Neural cell (in vitro differentiated cells): ENCODE data around the gene VWA3A. TPM values are rescaled to one million over a fixed set of nuclear protein-coding genes. Genes with fewer than 3 reads are reported as not detected.
"Not testable (repeated sequence)": the region's sequence is repeated elsewhere in the genome, so short reads cannot be mapped to it uniquely, and the experiment has no call there.

Experiments
- H2AFZ ChIP-seq: fragments of 200-600, 300-800 bp; sonication (generic), shearing (Covaris generic); 2 replicates; pipeline ENCODE4 v1.6.0; 2014; ENCODE audit warnings: low read depth, mild to moderate bottlenecking, antibody characterized with exemption, low read length, moderate library complexity
- H3F3A ChIP-seq: fragments of 200-600 bp; shearing (Covaris generic); 2 replicates; pipeline ENCODE4 v1.6.1; 2016; ENCODE audit warnings: mild to moderate bottlenecking, moderate library complexity, mixed read lengths, antibody characterized with exemption, low read length; ENCODE audit not compliant: insufficient read depth, poor library complexity, severe bottlenecking
- H3K27ac ChIP-seq: fragments of 200-600, 300-800 bp; sonication (generic), shearing (Covaris generic); 2 replicates; pipeline ENCODE4 v1.5.1; 2014; ENCODE audit warnings: mild to moderate bottlenecking, low read length, moderate library complexity
- H3K27me3 ChIP-seq: fragments of 300-800, 200-600 bp; sonication (generic), shearing (Covaris generic); 2 replicates; pipeline ENCODE4 v1.6.0; 2014; ENCODE audit warnings: mild to moderate bottlenecking, low read depth, low read length, moderate library complexity; ENCODE audit not compliant: insufficient read depth
- H3K36me3 ChIP-seq: fragments of 300-800, 200-600 bp; sonication (generic), shearing (Covaris generic); 2 replicates; pipeline ENCODE4 v1.5.1; 2014; ENCODE audit warnings: mild to moderate bottlenecking, antibody characterized with exemption, low read length, moderate library complexity; ENCODE audit not compliant: insufficient read depth
- H3K4me2 ChIP-seq: fragments of 300-800, 200-600 bp; sonication (generic), shearing (Covaris generic); 2 replicates; pipeline ENCODE4 v1.6.0; 2014; ENCODE audit warnings: mild to moderate bottlenecking, low read length
- H3K4me3 ChIP-seq: fragments of 300-800, 200-600 bp; sonication (generic), shearing (Covaris generic); 2 replicates; pipeline ENCODE4 v1.5.1; 2014; ENCODE audit warnings: mild to moderate bottlenecking, low read length, moderate library complexity
- H3K79me2 ChIP-seq: fragments of 200-600 bp; shearing (Covaris generic); replicated peaks from 2 replicates; pipeline ENCODE4 v1.6.0; 2014; ENCODE audit warnings: mild to moderate bottlenecking, low read length, moderate library complexity; ENCODE audit not compliant: insufficient read depth
- H3K9ac ChIP-seq: fragments of 300-800, 200-600 bp; sonication (generic), shearing (Covaris generic); 2 replicates; pipeline ENCODE4 v1.6.1; 2016; ENCODE audit warnings: mild to moderate bottlenecking, low read length, mixed read lengths
- H3K9me2 ChIP-seq: fragments of 200-600 bp; shearing (Covaris generic); 2 replicates; pipeline ENCODE4 v1.6.1; 2016; ENCODE audit warnings: mild to moderate bottlenecking, low read length, mixed read lengths; ENCODE audit not compliant: insufficient read depth
- H3K9me3 ChIP-seq: fragments of 200-600, 300-800 bp; sonication (generic), shearing (Covaris generic); 2 replicates; pipeline ENCODE4 v1.6.1; 2016; ENCODE audit warnings: mild to moderate bottlenecking, mixed run types, low read length, moderate library complexity, mixed read lengths
- H4K20me1 ChIP-seq: fragments of 200-600 bp; shearing (Covaris generic); 2 replicates; pipeline ENCODE4 v1.6.1; 2016; ENCODE audit warnings: mild to moderate bottlenecking, mixed run types; ENCODE audit not compliant: insufficient read depth
- EP300 ChIP-seq: fragments of 450-650 bp; conservative IDR thresholded peaks from 2 replicates; pipeline ENCODE4 v1.6.1; 2014; ENCODE audit warnings: antibody characterized with exemption, mild to moderate bottlenecking, moderate library complexity; ENCODE audit not compliant: poor library complexity, severe bottlenecking
- EZH2 ChIP-seq: fragments of 200-600, 300-800 bp; shearing (Covaris generic), sonication (generic); IDR thresholded peaks from 2 replicates; pipeline ENCODE4 v1.6.1; 2014; ENCODE audit warnings: antibody characterized with exemption, low read length, borderline replicate concordance, mild to moderate bottlenecking; ENCODE audit not compliant: insufficient read depth, poor library complexity, severe bottlenecking
- MXI1 ChIP-seq: fragments of 450-650 bp; conservative IDR thresholded peaks from 2 replicates; pipeline ENCODE4 v1.6.1; 2014; ENCODE audit warnings: antibody characterized with exemption, mild to moderate bottlenecking; ENCODE audit not compliant: poor library complexity, severe bottlenecking
- POLR2AphosphoS5 ChIP-seq: IDR thresholded peaks from 2 replicates; pipeline ENCODE4 v1.6.1; 2012
- RAD21 ChIP-seq: fragments of 450-650 bp; conservative IDR thresholded peaks from 2 replicates; pipeline ENCODE4 v1.6.1; 2014; ENCODE audit warnings: antibody characterized with exemption, mild to moderate bottlenecking, moderate library complexity
- REST ChIP-seq: IDR thresholded peaks from 2 replicates; pipeline ENCODE4 v1.6.1; 2012; ENCODE audit warnings: borderline replicate concordance
- SMC3 ChIP-seq: fragments of 450-650 bp; conservative IDR thresholded peaks from 2 replicates; pipeline ENCODE4 v1.6.1; 2014; ENCODE audit warnings: antibody characterized with exemption, mild to moderate bottlenecking, moderate library complexity; ENCODE audit not compliant: poor library complexity
- TAF1 ChIP-seq: IDR thresholded peaks from 2 replicates; pipeline ENCODE4 v1.6.1; 2012; ENCODE audit warnings: low read depth
- polyA plus RNA-seq: library from polyadenylated mRNA; depleted of rRNA; stranded (reverse); fragments of >200 nt; gene quantifications from 2 replicates; pipeline ENCODE4 v1.2.3, GENCODE V29; 2014
- TF ChIP-seq, protein P1 (sequence below): fragments of 450-650 bp; IDR thresholded peaks from 2 replicates; pipeline ENCODE4 v1.5.1; 2014; ENCODE audit warnings: antibody characterized with exemption, mild to moderate bottlenecking, moderate library complexity; ENCODE audit not compliant: poor library complexity, severe bottlenecking

VWA3A gene
- polyA plus RNA-seq, 1 donor from 2014 or later, result 1.8 TPM

GRCh38 chr16:22171953-22172352 lies 79.6 kb downstream of the VWA3A start:
- TF ChIP-seq POLR2AphosphoS5 (no peak), SMC3 (no peak), RAD21 (no peak), EP300 (no peak), REST (no peak), EZH2 (no peak), MXI1 (no peak), TAF1 (no peak)
- TF ChIP-seq, protein P1, sequence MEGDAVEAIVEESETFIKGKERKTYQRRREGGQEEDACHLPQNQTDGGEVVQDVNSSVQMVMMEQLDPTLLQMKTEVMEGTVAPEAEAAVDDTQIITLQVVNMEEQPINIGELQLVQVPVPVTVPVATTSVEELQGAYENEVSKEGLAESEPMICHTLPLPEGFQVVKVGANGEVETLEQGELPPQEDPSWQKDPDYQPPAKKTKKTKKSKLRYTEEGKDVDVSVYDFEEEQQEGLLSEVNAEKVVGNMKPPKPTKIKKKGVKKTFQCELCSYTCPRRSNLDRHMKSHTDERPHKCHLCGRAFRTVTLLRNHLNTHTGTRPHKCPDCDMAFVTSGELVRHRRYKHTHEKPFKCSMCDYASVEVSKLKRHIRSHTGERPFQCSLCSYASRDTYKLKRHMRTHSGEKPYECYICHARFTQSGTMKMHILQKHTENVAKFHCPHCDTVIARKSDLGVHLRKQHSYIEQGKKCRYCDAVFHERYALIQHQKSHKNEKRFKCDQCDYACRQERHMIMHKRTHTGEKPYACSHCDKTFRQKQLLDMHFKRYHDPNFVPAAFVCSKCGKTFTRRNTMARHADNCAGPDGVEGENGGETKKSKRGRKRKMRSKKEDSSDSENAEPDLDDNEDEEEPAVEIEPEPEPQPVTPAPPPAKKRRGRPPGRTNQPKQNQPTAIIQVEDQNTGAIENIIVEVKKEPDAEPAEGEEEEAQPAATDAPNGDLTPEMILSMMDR, result no peak
- no peak overlapping the region for H3K4me2 ChIP-seq
- H3K27me3 ChIP-seq, result no peaks in the 10 kb centered on the region
- no peaks in the 10 kb centered on the region for H3K9me2 ChIP-seq
- H3K27ac ChIP-seq, result no peak overlapping the region
- H3K36me3 ChIP-seq, result no peaks in the 10 kb centered on the region
- no peaks in the 10 kb centered on the region for H4K20me1 ChIP-seq
- no peaks in the 10 kb centered on the region for H3K79me2 ChIP-seq
- no peaks in the 10 kb centered on the region for H3F3A ChIP-seq
- H2AFZ ChIP-seq, result no peak overlapping the region
- no peaks in the 10 kb centered on the region for H3K9me3 ChIP-seq
- H3K4me3 ChIP-seq, result no peak overlapping the region
- no peak overlapping the region for H3K9ac ChIP-seq

DNA sequence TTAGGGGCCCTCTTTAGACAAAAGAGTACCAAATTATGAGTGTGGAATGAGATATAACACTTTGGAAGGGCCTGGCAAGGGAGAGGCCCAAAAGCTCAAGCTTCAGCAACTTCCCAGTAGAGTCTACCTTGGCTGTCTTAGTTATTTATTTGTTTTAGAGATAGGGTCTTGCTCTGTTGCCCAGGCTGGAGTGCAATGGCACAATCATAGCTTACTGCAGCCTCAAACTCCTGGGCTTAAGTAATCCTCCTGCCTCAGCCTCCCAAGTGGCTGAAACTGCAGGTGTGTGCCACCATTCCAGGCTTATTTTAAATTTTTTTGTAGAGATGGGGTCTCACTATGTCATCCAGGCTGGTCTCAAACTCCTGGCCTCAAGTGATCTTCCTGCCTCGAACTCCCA lies 80.3 kb downstream of the VWA3A start:
- not testable (repeated sequence) for H4K20me1 ChIP-seq, H3K9me2 ChIP-seq, H3K9ac ChIP-seq, H3K27me3 ChIP-seq, H3K79me2 ChIP-seq, H3F3A ChIP-seq, H3K27ac ChIP-seq, H2AFZ ChIP-seq, H3K4me3 ChIP-seq, H3K4me2 ChIP-seq, H3K36me3 ChIP-seq, H3K9me3 ChIP-seq

- Histone ChIP-seq H3K27me3 (no peaks in the 10 kb centered on the region), H2AFZ (no peak overlapping the region), H3K27ac (no peak overlapping the region), H3K4me2 (no peak overlapping the region), H4K20me1 (no peaks in the 10 kb centered on the region), H3K9me3 (no peaks in the 10 kb centered on the region), H3K36me3 (no peaks in the 10 kb centered on the region), H3K9me2 (no peaks in the 10 kb centered on the region), H3K79me2 (no peaks in the 10 kb centered on the region), H3F3A (no peaks in the 10 kb centered on the region), H3K9ac (no peak overlapping the region), H3K4me3 (no peak overlapping the region)
- TF ChIP-seq EP300 (no peak), POLR2AphosphoS5 (no peak), RAD21 (no peak), EZH2 (no peak), SMC3 (no peak), TAF1 (no peak), MXI1 (no peak), REST (no peak)
- TF ChIP-seq, protein P1, result no peak
These were observed 82.3 kb downstream of the VWA3A start for GRCh38 chr16:22174642-22175041.
